HL-60 (cell line): ENCODE measurements around the gene EIF4A2.

ENCODE experiments used
- CTCF ChIP-seq: IDR thresholded peaks from one replicate; pipeline ENCODE4 v1.5.1; 2011; ENCODE audit warnings: low read length, control low read depth, inconsistent platforms; ENCODE audit not compliant: insufficient read depth
- POLR2AphosphoS5 ChIP-seq: IDR thresholded peaks from 2 replicates; pipeline ENCODE4 v1.6.1; 2012; ENCODE audit warnings: low read depth
- REST ChIP-seq: IDR thresholded peaks from 2 replicates; pipeline ENCODE4 v1.6.1; 2012; ENCODE audit warnings: low read depth; ENCODE audit not compliant: insufficient replicate concordance
- SPI1 ChIP-seq: IDR thresholded peaks from 2 replicates; pipeline ENCODE4 v1.6.1; 2012; ENCODE audit warnings: low read depth, mild to moderate bottlenecking, borderline replicate concordance

- TF ChIP-seq POLR2AphosphoS5 (no peak), CTCF (no peak), REST (no peak), SPI1 (no peak)
Observed at GRCh38 chr3:186760141-186760833, 23.1 kb upstream of the EIF4A2 start.
